Nephron progenitor cell (in vitro differentiated cells): Measurements from ENCODE around the gene FYB2.

Experiments used
- DNase-seq: peaks from one replicate; pipeline ENCODE4 v3.0.0; 2021
- H3K27ac Mint-ChIP-seq: 2 replicates; pipeline ENCODE4 v1.8.0; 2021; ENCODE audit warnings: mild to moderate bottlenecking, moderate library complexity, mixed read lengths
- H3K27me3 Mint-ChIP-seq: 2 replicates; pipeline ENCODE4 v1.8.0; 2021; ENCODE audit warnings: mild to moderate bottlenecking, low read depth, mixed read lengths; ENCODE audit not compliant: poor library complexity
- H3K36me3 Mint-ChIP-seq: 2 replicates; pipeline ENCODE4 v1.8.0; 2021; ENCODE audit warnings: low read depth, mixed read lengths
- H3K4me1 Mint-ChIP-seq: 2 replicates; pipeline ENCODE4 v1.8.0; 2021; ENCODE audit warnings: mixed read lengths
- H3K4me3 Mint-ChIP-seq: 2 replicates; pipeline ENCODE4 v1.8.0; 2021; ENCODE audit warnings: mild to moderate bottlenecking, moderate library complexity, mixed read lengths
- H3K9me3 Mint-ChIP-seq: 2 replicates; pipeline ENCODE4 v1.8.0; 2021; ENCODE audit warnings: mild to moderate bottlenecking, moderate library complexity, mixed read lengths
- TF ChIP-seq, protein P1 (sequence below): fragments of 200-600 bp; sonication (generic); IDR thresholded peaks from 2 replicates; pipeline ENCODE4 v1.5.0; 2021; ENCODE audit warnings: antibody characterized with exemption

The FYB2 gene, protein sequence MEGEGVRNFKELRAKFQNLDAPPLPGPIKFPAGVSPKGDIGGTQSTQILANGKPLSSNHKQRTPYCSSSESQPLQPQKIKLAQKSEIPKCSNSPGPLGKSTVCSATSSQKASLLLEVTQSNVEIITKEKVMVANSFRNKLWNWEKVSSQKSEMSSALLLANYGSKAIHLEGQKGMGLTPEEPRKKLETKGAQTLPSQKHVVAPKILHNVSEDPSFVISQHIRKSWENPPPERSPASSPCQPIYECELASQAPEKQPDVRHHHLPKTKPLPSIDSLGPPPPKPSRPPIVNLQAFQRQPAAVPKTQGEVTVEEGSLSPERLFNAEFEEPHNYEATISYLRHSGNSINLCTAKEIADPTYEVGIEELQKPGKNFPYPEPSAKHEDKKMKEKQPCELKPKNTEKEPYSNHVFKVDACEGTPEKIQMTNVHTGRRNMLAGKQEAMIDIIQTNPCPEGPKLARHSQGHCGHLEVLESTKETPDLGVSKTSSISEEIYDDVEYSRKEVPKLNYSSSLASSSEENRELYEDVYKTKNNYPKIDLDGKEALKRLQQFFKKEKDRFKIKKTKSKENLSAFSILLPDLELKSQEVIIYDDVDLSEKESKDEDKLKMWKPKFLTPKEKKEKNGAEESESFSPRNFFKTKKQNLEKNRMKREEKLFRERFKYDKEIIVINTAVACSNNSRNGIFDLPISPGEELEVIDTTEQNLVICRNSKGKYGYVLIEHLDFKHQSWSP

DNA sequence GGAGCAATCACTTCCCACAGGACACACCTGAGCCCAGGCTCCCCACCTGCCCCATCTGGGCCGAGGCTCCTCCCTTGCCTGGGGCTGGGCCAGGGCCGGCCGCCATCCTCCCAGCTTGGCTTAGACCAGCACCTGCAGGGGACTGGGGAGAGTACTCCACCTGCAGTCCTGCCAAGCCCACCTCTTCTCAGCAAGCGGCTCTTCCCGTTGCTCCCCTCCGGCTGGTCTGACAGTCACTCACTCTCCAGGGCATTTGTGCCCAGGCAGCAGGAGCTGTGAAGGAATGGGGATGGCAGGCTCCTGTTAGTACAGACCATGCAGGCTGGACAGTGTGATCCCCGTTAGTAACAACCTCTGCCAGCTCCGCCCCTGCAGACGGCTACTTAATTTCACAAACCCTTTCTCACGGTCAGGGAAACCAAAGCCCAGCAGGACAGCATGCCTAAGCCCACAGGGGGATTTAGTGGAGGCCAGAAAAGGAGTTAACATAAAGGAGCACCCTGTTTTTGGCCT, at the start of gene FYB2:
TSS of gene FYB2 (minus strand) at position 18 of the 513 bp plus-strand sequence. CDS start 114 bp downstream, outside the sequence.
- DNase-seq, result peak; percentile 18
- H3K27me3 Mint-ChIP-seq, result peaks cover 21% of the 10 kb centered on the region
- peaks cover 14% of the 10 kb centered on the region for H3K9me3 Mint-ChIP-seq
- H3K27ac Mint-ChIP-seq, result peak within 1 kb of the TSS; percentile 49
- H3K4me1 Mint-ChIP-seq, result peaks cover 41% of the 10 kb centered on the region
- peaks cover 6% of the 10 kb centered on the region for H3K36me3 Mint-ChIP-seq
- no peak within 1 kb of the TSS for H3K4me3 Mint-ChIP-seq
- TF ChIP-seq, protein P1, sequence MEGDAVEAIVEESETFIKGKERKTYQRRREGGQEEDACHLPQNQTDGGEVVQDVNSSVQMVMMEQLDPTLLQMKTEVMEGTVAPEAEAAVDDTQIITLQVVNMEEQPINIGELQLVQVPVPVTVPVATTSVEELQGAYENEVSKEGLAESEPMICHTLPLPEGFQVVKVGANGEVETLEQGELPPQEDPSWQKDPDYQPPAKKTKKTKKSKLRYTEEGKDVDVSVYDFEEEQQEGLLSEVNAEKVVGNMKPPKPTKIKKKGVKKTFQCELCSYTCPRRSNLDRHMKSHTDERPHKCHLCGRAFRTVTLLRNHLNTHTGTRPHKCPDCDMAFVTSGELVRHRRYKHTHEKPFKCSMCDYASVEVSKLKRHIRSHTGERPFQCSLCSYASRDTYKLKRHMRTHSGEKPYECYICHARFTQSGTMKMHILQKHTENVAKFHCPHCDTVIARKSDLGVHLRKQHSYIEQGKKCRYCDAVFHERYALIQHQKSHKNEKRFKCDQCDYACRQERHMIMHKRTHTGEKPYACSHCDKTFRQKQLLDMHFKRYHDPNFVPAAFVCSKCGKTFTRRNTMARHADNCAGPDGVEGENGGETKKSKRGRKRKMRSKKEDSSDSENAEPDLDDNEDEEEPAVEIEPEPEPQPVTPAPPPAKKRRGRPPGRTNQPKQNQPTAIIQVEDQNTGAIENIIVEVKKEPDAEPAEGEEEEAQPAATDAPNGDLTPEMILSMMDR, result no peak

DNA sequence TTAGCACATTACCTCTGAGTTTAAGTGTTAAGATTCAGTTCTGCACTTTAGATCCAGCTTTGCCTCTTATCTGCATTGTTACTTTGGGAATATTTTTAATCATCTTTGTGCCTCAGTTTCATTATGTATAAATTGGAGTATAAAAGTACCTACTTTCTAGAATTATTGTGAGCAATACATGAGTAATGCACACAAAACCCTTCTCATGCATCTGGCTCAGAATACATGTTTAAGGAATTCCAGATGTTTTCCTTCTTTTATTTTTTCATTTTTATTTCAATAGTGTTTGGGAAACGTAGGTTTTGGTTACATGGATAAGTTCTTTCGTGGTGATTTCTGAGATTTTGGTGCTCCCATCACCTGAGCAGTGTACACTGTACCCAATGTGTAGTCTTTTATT, 49.6 kb upstream of the FYB2 start:
- DNase-seq, result no peak
- Mint-ChIP-seq H3K4me1 (no peaks in the 10 kb centered on the region), H3K4me3 (no peak overlapping the region), H3K36me3 (no peaks in the 10 kb centered on the region), H3K27ac (no peak overlapping the region), H3K9me3 (peaks cover 8% of the 10 kb centered on the region), H3K27me3 (peaks cover 18% of the 10 kb centered on the region)
- TF ChIP-seq, protein P1, result no peak

DNA sequence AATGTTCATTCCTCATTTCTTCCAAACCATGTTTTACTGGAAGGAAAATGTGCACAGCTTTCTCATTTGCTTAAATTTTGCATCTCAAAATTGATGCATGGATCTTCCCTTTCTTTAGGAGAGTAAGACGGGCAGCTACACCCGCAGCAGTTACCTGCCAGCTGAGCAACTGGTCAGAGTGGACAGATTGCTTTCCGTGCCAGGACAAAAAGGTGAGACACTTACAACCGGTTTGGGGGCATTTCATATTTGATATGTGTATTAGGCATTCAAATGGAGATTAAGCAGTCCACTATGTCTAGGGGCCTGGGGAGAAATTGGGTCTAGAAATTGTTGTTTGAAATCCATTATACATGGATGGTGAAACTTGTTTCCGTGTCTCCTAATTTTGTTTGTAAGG, 48.3 kb upstream of the FYB2 start:
- no peak for DNase-seq
- Mint-ChIP-seq H3K36me3 (no peaks in the 10 kb centered on the region), H3K9me3 (peaks cover 8% of the 10 kb centered on the region), H3K27ac (no peak overlapping the region), H3K27me3 (peaks cover 18% of the 10 kb centered on the region), H3K4me1 (no peaks in the 10 kb centered on the region), H3K4me3 (no peak overlapping the region)
- TF ChIP-seq, protein P1, result no peak

DNA sequence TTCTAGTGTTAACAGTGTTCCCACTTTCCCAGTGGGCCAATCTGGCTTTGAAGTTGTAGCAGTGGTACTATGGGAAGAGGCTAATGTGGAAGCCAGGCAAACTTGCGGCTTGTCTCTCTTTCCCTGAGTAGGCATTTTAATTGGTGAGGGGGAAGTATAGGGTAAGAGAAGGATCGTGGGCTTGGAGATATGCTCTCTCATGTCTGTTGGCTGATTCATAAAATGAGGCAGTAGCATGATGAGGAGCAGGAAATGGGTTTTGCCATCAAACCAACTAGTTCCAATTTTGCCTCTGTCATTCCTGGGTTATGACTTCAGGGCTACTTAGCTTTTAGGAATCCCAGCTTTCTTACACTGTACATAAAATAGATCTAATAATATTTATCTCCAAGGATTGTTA, 47.5 kb upstream of the FYB2 start:
- Mint-ChIP-seq H3K4me3 (no peak overlapping the region), H3K9me3 (peaks cover 8% of the 10 kb centered on the region), H3K27me3 (peaks cover 18% of the 10 kb centered on the region), H3K27ac (no peak overlapping the region), H3K4me1 (no peaks in the 10 kb centered on the region), H3K36me3 (no peaks in the 10 kb centered on the region)
- TF ChIP-seq, protein P1, result no peak
- no peak for DNase-seq

DNA sequence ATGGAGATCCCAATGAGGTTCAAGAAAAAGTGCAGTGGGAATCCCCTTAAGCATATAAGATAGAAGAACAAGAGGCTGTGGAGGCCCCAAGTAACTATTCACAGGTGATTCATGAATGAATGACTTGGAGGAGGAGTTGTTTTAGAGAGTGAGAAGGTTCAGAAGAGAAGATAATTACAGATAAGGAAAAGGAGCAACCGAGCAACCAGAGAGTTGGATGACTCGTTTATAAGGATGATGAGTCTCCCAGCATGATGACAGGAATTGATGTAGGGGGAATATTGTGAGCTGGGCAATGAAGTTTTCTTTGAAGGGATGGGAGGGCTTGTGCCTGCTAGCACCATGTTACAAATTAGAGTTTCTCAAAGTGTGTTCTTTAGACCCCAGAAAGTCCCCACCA, 45.2 kb upstream of the FYB2 start:
- no peaks in the 10 kb centered on the region for H3K36me3 Mint-ChIP-seq

More for the DNA sequence above, 45.2 kb upstream of the FYB2 start:
- Mint-ChIP-seq H3K27me3 (peaks cover 13% of the 10 kb centered on the region), H3K27ac (no peak overlapping the region), H3K9me3 (peaks cover 8% of the 10 kb centered on the region), H3K4me3 (no peak overlapping the region), H3K4me1 (no peaks in the 10 kb centered on the region)
- TF ChIP-seq, protein P1, result no peak
- no peak for DNase-seq
